Stimulated activated CD8-positive, alpha-beta memory T cell treated with anti-CD3 and anti-CD28 coated beads, Interleukin-15, amount 100 ng/mL, for 1 hour (primary cell): Measurements from ENCODE around the gene HK1.
A peak's percentile ranks its signal among the peaks of the same experiment; 100 is the strongest.

Experiments
- DNase-seq: peaks from one replicate; pipeline ENCODE4 v3.0.0-alpha.2; 2020; ENCODE audit warnings: low read depth

The HK1 gene

DNA sequence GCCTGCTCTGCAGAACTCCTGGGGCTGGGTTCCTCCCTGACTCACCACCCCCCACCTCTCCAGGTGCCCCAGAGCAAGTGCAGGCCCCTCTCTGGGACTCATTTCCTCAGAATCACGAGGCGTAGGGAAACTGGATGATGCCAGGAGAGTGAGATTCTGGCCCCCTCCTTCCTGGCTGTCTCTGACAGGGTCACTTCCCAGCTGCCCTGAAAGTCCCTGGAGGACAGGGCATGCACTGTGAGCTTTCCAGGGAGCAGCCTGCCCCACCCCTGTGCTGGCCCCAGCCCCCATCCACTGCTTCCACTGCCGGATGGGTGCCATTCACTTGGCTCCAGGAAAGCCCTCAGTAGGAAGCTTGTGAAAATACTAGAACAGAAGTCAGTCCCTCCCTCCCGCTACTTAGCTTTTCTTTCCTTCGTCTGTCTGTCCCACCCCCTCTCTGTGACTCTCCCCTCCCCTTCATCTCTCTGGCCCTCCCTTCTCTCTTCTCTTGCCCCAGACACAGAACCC is 128.1 kb downstream of the HK1 start:
- DNase-seq, result no peak

GRCh38 chr10:69406816-69407580 is 128.7 kb downstream of the HK1 start:
- no peak for DNase-seq

- no peak for DNase-seq
These were observed 129.5 kb downstream of the HK1 start for GRCh38 chr10:69407621-69408301.

GRCh38 chr10:69408318-69409175 is 130.3 kb downstream of the HK1 start:
- DNase-seq, result peak; percentile 77

- DNase-seq, result no peak
These were observed 130.8 kb downstream of the HK1 start for GRCh38 chr10:69409176-69409495.

GRCh38 chr10:69409968-69410367 is 131.7 kb downstream of the HK1 start:
- no peak for DNase-seq

DNA sequence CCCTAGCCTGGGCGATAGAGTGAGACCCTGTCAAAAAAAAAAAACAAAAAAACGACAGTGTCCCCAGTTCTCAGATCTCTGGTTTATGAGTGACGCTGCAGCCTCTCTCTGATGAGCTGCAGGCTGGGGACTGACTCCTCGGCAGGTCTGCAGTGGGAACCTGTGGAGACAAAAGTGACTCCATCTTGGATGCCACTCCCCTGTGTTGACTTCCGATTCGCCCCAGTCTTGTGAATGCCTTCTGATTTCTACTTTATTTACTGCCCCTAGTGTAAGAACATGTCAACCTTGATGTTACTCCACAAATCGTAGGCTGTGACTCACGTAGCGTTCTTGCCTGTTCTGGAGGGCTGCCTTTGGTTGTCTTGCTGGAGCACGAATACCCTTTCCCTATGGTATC is 132.2 kb downstream of the HK1 start:
- no peak for DNase-seq

- no peak for DNase-seq
These were observed 133.2 kb downstream of the HK1 start for GRCh38 chr10:69411476-69411875.

DNA sequence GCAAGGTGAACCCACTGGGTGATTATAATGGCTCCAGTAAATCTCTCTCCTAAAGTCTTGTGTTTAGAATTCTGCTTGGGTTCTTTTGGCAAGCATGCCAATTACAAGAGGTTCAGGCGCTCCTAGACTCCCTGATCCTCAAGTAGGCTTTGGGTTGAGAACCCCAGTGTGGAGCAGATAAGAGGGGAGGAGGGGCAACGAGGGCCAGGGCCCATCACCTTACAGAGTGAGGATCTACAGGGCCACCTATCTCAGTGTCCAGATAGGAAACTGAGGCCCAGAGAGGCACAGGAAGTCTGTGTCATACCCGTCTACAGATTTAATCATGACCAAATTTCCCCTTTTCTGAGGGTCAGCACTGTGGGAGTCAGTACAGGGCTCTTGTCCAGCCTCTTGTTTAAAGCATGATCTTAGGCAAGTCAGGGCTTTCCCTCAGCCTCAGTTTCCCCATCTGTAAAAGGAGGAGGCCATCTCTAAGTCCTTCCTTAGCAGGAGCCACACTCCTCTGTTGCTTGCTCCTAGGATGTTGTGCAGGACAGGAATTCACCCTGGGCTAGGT is 134.0 kb downstream of the HK1 start:
- DNase-seq, result no peak

DNA sequence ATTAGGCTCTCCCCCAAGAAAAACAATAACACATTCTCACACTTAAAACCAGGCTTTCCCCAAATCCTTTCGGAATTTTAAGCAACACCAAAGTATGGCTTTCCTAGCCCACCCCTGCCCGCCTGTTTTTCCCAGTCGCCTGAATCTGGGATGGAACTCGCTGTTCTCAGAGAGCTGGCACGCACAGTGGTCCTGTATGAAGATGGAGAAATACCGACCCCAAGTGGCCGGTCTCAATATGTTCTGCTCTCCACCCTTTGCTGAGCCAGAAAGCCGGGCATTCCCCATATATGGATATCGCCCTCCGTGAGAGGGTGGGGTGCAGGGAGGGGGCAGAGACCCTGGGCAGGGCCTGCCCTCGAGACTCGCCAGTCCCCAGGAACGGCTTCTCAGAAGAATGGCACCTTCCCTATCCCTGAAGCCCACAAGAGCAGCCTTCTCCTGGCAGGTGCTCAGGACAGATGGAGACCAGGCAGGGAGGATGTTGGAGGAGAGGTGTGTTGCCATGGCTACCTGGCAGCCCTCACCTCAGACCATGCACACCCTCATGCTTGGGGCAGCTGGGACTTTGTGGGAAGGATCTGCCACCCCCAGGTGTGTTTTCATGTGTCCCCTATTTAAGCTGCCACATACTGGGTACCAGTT is 135.0 kb downstream of the HK1 start:
- no peak for DNase-seq

- no peak for DNase-seq
These were observed 136.0 kb downstream of the HK1 start for GRCh38 chr10:69414036-69415018.

- no peak for DNase-seq
These were observed 136.8 kb downstream of the HK1 start for GRCh38 chr10:69415049-69415448.

DNA sequence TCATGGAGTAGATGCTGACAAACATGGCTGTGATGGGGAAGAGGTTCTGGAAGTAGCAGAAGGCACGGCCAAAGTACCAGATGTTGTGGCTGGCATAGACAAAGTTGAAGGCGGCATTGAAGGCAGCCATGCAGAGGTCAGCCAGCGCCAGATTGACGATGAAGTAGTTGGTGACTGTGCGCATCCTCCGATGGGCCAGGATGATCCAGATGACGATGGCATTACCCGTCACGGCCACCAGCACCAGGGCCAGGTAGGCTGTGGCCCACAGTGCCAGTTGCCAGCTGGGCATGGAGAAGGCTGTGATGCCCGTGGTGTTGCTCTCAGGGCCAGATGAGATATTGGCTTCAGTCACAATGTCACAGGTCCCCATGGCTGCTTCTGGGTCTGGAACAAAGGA is 137.7 kb downstream of the HK1 start:
- no peak for DNase-seq

DNA sequence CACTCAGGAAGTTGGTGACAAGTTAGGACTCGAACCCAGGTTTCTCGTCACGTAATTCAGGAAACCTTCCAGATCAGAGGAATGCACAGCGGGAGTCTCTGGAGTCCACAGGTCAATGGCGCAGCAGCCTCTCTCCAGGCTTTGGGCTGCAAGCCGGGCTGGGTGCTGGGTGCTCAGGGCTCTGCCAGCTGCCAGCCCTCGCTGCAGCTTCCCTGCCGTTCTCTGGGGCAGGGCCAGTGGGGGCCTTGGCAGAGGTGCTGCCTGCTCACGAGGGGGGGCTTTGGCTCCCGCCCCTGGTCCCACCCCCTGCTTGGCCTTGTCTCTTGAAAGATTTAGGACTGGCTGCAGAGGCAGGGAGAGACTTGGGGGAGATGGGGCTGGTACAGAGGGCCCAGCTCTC is 138.4 kb downstream of the HK1 start, which contains the start of gene TACR2:
TACR2 (minus strand) TSS at position 224 of the 400 bp plus-strand sequence. CDS start 595 bp downstream, outside the sequence.
- no peak for DNase-seq

GRCh38 chr10:69417542-69417941 is 139.2 kb downstream of the HK1 start:
- DNase-seq, result no peak

- no peak for DNase-seq
These were observed 139.9 kb downstream of the HK1 start for GRCh38 chr10:69418052-69418752.

DNA sequence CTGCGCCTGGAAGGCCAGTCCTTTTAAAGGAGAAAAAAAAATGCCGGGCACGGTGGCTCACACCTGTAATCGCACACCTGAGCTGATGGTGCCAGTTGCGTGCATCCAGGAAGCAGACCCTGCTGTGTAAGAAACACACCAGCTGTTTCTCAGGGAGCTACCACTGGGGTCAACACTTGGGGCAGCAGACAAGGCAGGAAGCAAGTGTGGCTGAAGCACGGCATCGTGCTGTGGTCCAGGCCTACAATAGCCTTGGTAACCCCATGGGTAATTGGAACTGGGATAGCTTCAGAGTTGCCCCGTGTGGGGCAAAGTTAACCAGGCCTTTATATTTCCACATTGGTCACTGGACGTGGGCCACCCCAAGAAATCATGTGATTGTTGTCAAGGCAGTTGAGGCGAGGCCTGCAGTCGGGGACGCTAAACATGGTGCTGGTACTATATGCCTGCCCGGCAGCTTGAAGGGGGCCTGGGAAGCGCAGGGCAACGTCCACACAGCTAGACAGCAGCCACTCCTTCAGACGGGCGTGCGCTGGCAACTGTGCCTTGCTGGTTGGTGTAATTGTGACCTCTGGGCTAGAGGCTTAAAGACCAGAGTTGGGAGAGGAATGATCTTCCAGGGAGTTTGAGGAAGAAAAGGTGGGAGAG is 140.9 kb downstream of the HK1 start:
- DNase-seq, result no peak

DNA sequence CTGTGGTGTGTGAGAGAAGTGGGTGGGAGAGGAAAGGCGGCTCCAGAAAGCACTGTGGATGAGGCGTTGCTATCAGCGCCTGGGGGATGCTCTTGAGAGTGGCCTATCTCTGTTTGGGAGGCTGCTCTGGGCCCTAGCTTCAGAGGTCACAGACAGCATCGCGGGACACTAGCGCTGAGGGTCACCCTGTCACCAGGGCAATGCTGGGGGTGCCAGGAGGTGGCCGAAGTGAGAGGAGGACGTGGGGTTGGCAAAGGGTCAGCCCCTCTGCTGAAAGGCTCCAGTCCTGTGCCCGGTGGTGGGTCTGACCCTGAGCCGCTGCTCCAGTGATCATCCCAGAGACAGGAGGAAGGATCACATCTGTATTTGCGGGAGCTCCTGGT is 141.4 kb downstream of the HK1 start:
- DNase-seq, result no peak

GRCh38 chr10:69421611-69422308 is 143.5 kb downstream of the HK1 start:
- no peak for DNase-seq
